COLO829 (cell line): ENCODE measurements around the gene NR2E1.

Source experiments
- DNase-seq: peaks from one replicate; pipeline ENCODE4 v3.0.0; 2012; ENCODE audit warnings: low spot score

NR2E1 gene

DNA sequence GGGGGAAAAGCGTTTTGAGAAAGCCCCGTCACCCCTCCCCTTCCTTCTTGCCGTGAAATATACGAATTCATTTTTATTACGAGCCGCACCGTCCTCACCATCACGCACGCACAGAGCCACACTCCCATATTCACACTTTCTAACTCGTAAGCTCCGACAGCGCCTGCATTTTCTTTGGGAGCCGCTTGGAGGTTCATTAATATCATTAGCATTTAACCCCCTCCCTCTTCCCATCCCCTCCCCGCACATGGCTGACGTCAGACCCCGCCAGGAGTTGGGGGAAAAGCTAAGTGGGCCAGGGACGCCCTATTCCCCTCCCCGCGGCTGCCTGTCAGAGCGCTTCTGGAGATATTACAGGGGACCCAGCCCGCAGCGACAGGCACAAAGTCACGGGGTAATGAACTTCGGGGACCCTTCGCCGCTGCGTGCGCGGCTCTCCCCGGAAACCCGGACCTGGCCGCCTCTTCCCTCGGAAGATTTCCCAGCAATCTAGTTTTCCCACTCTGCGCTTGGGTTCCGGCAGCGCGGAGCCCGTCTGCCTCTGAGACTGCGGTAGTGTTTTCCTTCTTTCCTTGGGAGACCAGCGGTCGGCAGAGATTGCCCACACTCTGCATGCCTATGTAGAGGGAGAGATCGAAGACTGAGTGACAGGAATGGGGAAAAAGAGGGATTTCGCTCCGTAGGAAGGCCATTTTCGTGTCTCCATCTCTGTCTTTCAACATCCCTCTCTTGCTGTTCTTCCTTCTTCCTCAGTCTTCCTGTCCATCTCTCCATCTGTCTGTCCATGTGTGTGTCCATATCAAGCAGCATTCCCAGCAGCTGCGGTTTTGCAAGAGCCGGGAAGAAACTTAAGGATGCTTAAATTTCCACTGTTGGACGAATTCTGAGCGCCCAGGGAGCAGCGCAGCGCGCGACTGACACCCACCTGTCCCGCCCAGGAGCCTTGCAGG, at the start of gene NR2E1:
TSS of gene NR2E1 (plus strand) at position 309 of the 950 bp plus-strand sequence. CDS start 744 bp downstream, outside the sequence.
- DNase-seq, result no peak

DNA sequence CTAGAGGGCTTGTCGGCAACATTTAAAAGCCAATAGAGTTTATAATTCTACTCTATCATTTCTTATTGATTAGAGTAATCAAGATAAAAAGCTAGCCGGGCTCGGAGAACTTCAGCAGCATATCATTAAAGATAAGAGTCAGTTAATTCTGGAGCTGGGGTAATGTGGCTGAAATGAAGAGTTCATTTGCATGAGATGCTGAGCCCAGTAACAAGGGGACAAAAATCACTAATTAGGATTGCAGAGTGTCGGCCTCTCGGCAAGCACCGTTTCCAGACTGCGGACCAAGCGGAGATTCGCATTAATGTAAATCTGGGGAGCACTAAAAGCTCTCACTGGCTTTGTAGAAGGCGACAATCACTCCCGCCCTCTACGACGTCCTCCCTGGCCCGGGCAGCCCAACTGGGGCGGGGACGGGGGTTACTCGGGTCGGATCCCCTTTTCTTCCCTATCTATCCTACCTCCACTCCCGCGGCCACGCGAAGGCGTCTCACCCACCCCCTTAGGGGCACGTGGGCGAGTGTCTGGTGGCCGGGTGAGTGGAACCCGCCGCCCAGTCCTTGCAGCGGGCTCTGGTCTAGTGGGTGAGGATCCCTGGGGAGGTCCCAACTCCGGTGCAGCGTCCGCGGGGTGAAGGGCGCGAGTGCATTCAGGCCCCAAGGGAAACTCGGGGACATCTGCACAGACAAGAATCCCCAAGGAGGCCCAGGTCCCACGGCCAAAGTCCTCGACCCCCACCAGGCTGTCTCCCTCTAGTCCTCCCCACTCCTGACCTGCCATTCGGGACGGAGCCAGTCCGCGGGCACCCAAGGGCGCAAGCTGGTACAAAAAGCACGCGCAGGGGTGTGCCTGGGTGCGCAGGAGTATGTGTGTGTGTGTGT, 49.0 kb upstream of the NR2E1 start:
- no peak for DNase-seq

DNA sequence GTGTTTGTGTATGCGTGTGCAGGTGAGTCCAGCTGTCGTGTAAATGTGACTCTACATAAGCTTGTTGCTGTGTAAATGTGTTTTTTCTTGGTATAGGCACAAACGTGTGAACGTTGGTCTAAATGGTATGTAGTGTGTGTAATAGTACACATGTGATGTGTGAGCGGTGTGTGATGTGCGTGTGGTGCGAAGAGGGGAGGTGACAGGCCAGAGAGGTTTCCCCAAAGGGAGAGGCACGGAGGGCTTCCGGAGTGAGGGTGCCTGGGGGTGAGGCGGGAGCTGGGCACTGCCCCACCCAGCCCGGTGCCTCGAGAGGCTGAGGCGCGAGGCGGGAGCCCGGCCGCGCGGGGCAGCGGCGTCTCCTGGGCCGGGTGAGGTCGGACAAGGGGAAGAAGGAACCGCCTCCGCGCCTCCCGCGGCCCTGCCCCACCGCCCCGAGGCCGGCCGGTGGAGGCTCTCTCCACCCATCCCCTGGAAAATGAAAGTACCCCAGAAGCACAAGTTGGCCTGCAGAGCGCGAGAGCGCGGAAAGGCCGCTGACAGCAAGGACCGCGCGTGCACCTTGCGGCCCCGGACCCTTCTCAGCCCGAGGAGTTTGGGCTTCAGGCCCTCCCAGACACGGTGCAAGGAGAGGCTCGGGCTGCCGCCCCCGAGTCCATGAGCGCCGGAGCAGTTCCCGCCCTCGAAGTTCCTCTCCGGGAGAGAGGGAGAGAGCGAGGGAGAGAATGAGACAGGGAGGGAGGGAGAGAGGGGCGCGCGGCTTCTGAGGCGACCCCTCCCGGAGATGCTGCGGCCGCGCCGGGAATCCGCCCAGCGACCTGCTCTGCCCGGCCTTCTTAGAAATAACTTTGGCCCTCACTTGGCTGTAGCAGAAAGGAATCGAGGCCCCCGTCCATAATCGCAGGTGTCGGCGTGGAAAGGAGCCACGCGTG, 48.1 kb upstream of the NR2E1 start:
- no peak for DNase-seq

DNA sequence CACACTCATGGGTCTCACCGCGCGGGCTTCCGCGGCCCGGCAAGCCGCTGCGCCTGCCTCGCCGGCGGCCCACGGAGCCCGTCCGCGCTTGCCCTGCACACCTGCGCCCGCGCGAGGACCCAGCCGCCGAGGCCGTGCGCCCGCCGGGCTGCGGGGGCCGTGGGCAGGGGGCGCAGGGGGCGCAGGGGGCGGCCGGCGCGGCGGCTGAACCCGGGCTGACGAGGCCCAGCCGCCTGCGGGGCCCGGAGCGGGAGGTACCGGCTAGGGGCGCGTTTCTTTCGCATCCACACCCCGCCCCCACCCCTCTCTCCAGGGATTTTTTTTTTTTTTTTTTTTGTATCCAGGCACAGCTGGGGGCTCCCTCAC, 47.5 kb upstream of the NR2E1 start:
- no peak for DNase-seq

DNA sequence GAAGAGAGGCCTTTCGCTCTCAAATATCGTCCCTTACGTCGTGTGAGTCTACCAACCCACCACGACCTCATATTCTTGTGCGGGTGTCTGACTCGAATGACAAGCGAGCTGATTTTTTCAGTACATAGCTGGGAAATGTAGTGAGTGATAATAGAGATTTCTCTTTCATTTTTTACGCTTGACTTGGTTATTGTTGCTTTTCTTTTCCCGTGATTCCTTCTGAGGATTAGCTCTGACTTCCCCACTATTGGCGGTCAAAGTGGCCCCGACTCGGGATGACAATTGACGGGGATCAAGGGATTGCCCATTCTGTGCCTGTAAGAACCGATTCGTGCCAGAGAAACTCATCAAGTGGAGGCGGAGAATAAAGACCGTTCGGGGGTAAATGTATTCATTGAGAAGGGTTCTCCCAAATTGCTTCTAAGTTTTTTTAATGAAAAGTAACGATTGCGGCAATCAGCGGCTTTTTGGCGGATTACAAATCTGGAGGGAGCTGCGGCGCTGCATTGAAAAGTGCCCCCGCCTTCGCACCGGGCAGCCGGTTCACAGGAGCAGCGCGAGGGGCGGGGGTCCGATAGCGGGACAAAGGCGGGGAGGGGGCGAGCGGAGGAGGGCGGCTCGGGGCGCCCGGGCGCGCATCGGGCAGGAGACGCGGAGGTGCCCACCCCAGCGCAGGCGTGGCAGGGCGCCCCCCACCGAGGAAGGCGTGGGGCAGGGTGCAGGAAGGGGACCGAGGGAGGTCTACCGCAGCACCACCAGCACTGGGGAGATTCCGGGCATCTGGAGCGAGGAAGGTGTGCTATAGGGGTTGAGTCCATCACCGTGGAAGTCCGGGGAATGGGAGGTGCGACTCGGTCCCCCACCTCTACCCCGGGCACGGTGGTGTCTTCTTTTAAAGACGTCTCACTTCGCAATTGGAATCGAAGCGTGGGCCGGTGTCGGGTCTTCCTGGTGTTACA, 46.7 kb upstream of the NR2E1 start:
- no peak for DNase-seq

DNA sequence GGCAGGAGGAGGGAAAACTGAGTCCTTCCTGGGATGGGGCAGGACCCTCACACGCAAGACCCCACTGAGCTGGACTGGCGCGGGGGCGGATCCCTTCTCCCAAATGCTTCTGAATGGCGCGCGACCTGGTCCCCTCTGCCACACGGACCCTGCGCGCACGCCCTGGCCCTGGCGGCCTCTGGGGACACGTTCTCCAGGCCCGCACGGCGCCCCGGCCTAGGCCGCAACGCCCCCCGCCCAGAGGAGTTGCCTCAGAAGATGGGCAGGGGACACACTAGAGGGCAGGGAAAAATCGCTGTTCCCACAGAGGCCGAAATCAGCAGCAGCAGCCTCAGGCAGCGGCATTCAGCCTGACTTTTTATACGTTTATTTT, 46.1 kb upstream of the NR2E1 start:
- DNase-seq, result no peak

DNA sequence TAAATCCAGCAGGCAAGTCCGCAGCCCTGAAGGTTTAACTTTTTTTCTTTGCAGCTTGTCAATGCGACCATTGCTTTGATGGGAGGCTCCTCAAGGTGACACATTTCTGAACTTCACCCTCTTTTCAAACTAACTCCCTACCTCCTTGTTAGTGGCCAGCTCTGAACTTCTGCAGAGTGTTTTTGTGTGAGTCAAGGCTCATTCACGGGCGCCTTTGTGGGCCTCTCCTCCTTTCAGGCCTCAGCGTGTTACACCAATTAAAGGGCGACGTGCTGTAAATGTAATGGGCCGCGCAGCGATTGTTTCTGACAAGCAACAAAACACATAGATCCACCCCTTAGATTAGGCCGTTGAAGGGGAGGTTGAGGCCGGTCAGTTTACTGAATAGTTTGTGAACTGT, 45.5 kb upstream of the NR2E1 start:
- DNase-seq, result no peak

DNA sequence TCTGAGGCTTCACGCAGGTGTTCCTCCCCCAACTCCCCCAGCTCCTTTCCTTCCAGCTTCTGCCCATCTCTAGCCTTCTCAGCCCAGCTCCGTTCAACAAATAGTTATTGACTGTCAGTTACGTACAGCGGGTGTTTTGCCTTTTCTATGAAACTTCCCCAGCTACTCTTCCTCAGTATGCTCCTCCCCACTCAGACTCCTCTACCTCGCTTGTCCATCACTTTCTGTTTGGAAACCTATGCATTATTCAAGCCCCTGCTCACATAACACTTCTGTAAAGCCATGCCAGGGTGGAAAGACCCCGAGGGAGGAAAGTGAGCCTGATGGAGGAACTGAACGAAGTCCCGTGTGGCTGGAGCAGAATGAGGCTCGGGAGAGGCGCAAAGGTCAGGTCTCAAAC, 44.2 kb upstream of the NR2E1 start:
- no peak for DNase-seq

DNA sequence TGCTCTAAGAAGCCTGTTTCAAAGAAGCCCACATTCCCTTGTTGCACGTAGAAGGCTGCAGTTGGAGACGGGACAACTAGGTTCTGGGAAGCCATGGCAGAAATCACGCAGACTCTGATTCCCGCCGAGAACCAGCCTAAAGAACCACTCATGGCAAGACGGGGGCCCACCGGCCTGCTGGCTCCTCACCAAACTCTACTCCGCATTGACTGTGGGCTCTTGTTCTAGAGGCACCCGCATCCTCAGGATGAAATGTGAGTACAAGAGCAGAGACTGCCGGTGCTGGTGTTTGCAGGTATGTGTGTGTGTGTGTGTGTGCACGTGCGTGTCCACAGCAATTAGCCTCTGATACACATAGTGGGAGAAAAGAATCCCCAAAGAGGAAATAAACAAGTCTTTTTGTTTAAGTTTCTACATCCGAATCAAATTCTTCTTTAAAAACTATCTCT, 42.3 kb upstream of the NR2E1 start:
- DNase-seq, result no peak

DNA sequence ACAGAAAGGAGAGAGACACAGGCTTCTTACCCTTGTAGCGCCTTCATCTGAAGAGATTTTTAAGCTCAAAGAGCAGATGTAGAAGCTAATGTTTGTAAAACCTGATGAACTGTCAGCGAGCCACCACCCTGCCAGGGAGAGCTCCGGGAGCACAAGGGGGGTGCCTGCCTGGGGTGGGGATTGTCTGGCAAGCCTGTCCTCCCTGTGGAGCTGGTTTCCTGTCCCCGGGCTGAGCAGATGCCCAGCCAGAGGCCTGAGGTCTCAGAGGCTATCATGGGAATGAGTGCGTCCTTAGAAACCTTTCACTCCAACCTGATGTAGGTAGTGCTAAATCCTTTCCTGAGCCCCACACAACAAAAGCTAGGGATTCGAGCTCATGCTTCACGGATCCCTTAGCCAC, 41.9 kb upstream of the NR2E1 start:
- DNase-seq, result no peak

DNA sequence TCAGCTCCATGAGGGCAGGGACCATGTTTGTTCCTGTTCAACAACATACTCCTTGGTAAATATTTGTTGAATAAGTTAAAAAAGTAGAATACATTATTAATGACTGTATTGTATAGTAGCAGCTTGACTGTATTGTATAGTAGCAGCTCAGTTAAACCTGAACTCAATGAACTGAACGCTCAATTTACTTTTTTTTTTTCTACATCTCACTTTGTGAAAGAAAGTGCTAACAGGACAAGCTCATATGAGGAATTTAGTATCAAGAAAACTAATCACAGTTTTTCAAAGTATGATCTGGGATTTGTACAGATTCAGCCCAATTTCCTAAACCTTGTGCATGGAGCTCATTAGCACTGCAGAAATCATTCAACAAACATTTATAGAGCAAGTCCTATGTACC, 38.8 kb upstream of the NR2E1 start:
- no peak for DNase-seq

DNA sequence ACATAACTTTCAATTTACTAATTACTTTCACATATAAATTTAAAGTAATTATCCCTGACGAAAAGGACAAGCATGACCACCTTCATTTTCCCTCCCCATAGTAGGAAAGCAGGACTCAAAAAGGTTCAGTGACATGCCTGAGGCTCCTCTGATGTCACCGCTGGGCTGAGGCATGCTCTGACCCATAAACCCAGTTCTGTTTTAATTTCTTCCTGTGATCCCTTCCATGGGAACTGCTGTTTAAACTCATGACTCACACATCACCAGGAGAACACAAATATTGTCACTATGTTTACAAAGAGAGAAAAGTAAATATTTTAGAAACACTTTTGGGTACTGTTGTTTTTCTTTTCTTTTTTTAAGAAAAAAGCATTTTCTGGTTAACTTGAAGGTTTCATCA, 38.0 kb upstream of the NR2E1 start:
- DNase-seq, result peak; percentile 33

DNA sequence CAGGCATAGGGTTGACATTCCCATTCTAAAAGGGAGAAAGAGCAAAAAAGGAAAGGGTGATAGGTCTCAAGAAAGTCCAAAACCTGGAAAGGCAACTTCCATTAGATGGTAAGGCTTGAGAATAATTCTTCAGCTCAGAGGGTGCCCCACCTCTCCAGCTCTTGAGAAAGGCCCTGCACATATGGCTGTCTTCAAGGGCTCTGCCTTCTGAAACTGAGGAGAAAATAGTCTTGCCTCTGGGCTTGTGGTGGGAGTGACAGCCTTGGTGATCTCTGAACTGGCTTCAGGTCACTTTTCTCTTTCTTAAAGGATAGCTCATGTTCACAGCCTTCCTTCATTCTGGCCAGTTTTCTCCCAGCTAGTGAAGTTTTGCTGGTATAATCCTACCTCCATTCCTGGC, 35.6 kb upstream of the NR2E1 start:
- DNase-seq, result no peak

DNA sequence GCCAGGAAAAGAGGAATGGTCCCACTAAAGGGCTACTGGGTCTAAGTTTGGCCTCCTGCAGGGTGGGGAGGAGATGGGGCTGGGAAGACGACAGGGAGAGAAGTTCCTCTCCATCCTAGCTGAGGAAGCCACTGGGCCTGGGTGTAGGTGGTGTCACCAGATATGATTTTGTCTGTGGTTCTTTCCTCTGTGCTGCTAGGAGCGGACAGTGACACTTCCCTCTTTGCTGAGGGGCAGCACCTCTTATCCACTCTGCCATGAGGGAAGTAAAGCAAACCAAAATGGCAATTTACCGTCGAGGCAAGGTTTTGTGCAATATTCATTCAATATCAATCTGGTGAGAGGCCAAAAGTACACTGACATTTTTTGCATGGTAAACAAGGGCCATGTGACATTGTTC, 33.0 kb upstream of the NR2E1 start:
- DNase-seq, result no peak

DNA sequence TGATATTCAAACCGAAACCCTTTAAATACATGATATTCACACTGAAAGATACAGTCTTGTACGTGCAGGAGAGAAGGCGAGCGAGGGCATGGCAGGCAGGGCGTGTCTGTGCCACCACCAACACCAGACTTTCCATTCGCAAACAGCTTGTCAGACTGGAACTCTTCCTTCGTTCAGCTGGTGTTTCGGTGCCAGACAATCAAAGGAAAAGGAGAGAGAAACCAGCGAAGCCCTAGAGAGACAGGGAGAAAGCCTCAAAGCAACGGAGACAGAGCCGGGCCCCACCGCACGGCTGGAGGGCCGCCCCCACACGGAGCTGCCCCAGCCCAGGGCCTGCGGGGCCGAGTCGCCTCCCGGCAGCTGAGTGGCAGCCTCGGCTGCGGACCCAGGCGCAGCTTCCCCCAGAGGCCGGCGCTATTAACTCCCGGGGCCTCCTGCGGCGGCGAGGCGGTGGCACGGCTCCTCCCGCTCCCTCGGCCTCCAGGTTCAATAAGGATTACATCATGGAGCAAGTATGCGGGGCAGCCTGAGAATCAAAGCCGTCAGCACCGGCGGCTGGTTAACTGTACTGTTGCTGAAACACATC, 32.1 kb upstream of the NR2E1 start:
- DNase-seq, result no peak

DNA sequence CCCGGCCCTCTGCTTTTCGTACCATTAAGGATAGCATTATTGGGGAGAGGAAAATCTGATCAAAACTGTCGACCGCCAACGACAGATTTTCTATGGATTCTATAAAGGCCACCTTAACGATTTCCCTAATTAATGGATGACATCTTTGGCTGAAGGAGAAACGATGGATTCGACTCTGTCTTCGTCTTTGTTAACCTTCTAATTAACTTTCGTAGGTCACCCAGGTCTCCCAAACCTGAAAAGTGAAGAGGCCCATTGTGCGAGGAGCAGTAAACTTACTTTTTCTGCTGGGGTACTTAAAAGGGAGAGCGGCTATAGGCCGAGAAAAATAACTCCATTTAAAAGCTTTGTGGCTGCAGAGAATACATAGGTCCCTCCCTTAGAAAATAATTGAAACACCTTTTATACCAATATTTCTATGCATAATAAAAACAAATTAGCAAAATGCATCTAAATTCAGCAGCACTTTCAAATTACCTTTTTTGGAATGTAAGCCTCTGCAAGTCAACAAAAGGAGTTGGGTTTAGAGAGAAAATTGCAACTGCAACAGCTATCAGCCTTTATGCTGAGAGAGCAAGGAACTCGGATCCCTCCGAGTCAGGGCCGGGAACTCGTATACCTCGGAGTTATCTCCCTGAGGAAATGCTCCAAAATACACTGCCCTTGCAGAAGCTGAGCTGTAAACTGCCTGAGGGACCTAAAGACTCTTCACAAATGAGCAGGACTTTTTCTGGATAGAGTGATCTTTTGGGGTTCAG, 31.4 kb upstream of the NR2E1 start:
- no peak for DNase-seq

DNA sequence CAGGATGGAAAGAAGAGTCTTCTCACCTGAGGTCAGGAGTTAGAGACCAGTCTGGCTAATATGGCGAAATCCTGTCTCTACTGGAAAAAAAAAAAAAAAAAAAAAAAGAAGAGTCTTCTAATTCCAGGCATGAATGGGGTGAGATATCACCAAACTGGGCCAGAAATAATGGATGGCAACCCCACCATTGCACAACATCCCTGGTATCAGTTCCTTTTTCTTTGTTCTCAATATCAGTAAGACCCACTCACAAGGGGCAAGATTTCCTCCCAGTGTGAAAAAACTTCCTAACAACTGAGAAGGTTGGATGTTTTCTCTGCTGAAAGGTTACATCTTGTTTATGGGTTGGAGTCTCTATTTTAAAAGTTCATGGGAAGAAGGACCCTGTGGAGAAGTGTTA, 23.6 kb upstream of the NR2E1 start:
- DNase-seq, result no peak

DNA sequence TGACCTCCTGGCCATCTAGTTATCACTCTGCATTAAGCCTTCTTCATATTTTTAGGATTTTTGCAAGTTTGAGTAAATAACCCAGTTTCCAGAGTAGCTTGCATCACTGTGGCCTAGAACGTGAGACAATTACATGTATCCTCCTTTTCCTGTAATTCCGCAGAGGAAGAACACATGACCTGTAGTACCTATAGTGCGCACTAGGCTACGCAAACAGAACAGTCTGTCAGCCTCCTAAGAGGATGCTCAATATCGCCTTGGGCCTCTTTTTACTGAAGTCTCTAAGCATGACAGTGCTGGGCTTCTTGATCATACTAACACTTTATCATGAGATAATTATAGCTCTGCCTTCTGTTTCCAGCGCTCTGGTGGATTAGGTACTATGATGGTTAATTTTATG, 20.2 kb upstream of the NR2E1 start:
- DNase-seq, result no peak

DNA sequence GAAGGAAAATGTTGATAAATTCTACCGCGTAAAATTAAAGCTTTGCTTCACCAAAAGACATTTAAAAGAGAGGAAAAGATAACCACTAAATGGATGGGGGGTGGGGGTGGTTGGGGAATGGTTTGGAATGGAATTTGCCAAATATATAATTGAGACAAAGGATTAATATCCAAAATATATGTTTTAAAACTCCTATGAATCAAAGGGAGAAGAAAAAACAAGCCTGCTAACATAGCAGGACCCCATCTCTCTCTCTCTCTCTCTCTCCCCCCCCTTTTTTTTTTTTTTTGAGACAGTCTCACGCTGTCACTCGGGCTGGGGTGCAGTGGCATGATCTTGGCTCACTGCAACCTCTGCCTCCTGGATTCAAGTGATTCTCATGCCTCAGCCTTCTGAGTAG, 13.4 kb upstream of the NR2E1 start:
- DNase-seq, result no peak
